Mucosa of stomach (tissue), 1 donor: ENCODE measurements around the gene SLC6A6.

Source experiments
- H3K27me3 ChIP-seq: one replicate; pipeline ENCODE4 v1.7.0; 2013; ENCODE audit warnings: mild to moderate bottlenecking, low read length; ENCODE audit not compliant: control insufficient read depth, insufficient read depth
- H3K36me3 ChIP-seq: one replicate; pipeline ENCODE4 v1.7.0; 2013; ENCODE audit warnings: low read length; ENCODE audit not compliant: control insufficient read depth, insufficient read depth
- H3K4me1 ChIP-seq: one replicate; pipeline ENCODE4 v1.7.0; 2013; ENCODE audit warnings: mild to moderate bottlenecking, low read length; ENCODE audit not compliant: control insufficient read depth, insufficient read depth
- H3K4me3 ChIP-seq: one replicate; pipeline ENCODE4 v1.7.0; 2013; ENCODE audit warnings: low read length
- H3K9ac ChIP-seq: one replicate; pipeline ENCODE4 v1.7.0; 2013; ENCODE audit warnings: mild to moderate bottlenecking, low read length, moderate library complexity
- H3K9me3 ChIP-seq: one replicate; pipeline ENCODE4 v1.7.0; 2013; ENCODE audit warnings: mild to moderate bottlenecking, low read length, moderate library complexity; ENCODE audit not compliant: control insufficient read depth
- donor health status: Pancreatic carcinoma.

Gene SLC6A6

GRCh38 chr3:14414846-14415464 lies 12.5 kb downstream of the SLC6A6 start:
- no peak overlapping the region for H3K4me3 ChIP-seq
- H3K36me3 ChIP-seq = no peaks in the 10 kb centered on the region

GRCh38 chr3:14415501-14415900 lies 13.1 kb downstream of the SLC6A6 start:
- Histone ChIP-seq H3K27me3 (no peaks in the 10 kb centered on the region), H3K36me3 (no peaks in the 10 kb centered on the region), H3K9me3 (no peaks in the 10 kb centered on the region), H3K4me3 (no peak overlapping the region), H3K9ac (no peak overlapping the region), H3K4me1 (peaks cover 46% of the 10 kb centered on the region)

More at GRCh38 chr3:14414846-14415464, 12.5 kb downstream of the SLC6A6 start:
- Histone ChIP-seq H3K27me3 (no peaks in the 10 kb centered on the region), H3K9ac (no peak overlapping the region), H3K4me1 (peaks cover 45% of the 10 kb centered on the region), H3K9me3 (no peaks in the 10 kb centered on the region)

GRCh38 chr3:14416453-14416852 lies 14.0 kb downstream of the SLC6A6 start:
- Histone ChIP-seq H3K9me3 (no peaks in the 10 kb centered on the region), H3K9ac (no peak overlapping the region), H3K36me3 (no peaks in the 10 kb centered on the region), H3K4me1 (peaks cover 38% of the 10 kb centered on the region), H3K4me3 (no peak overlapping the region), H3K27me3 (no peaks in the 10 kb centered on the region)

GRCh38 chr3:14418296-14419250 lies 16.2 kb downstream of the SLC6A6 start:
- Histone ChIP-seq H3K27me3 (no peaks in the 10 kb centered on the region), H3K9ac (no peak overlapping the region), H3K9me3 (no peaks in the 10 kb centered on the region), H3K4me1 (peaks cover 46% of the 10 kb centered on the region), H3K36me3 (no peaks in the 10 kb centered on the region), H3K4me3 (no peak overlapping the region)

GRCh38 chr3:14422016-14422963 lies 19.9 kb downstream of the SLC6A6 start:
- no peaks in the 10 kb centered on the region for H3K9me3 ChIP-seq
- peaks cover 67% of the 10 kb centered on the region for H3K4me1 ChIP-seq
- H3K27me3 ChIP-seq = no peaks in the 10 kb centered on the region
- no peaks in the 10 kb centered on the region for H3K36me3 ChIP-seq
- no peak overlapping the region for H3K4me3 ChIP-seq
- H3K9ac ChIP-seq = no peak overlapping the region

- Histone ChIP-seq H3K27me3 (no peaks in the 10 kb centered on the region), H3K4me1 (peaks cover 64% of the 10 kb centered on the region), H3K9ac (no peak overlapping the region), H3K36me3 (no peaks in the 10 kb centered on the region), H3K9me3 (no peaks in the 10 kb centered on the region), H3K4me3 (no peak overlapping the region)
These were observed 20.9 kb downstream of the SLC6A6 start for GRCh38 chr3:14423197-14423743.

GRCh38 chr3:14423963-14424362 lies 21.6 kb downstream of the SLC6A6 start:
- Histone ChIP-seq H3K9ac (no peak overlapping the region), H3K4me1 (peaks cover 63% of the 10 kb centered on the region), H3K27me3 (no peaks in the 10 kb centered on the region), H3K36me3 (no peaks in the 10 kb centered on the region), H3K9me3 (no peaks in the 10 kb centered on the region), H3K4me3 (no peak overlapping the region)

GRCh38 chr3:14424711-14425580 lies 22.5 kb downstream of the SLC6A6 start:
- no peak overlapping the region for H3K9ac ChIP-seq
- H3K27me3 ChIP-seq = no peaks in the 10 kb centered on the region
- no peaks in the 10 kb centered on the region for H3K9me3 ChIP-seq
- H3K36me3 ChIP-seq = no peaks in the 10 kb centered on the region
- no peak overlapping the region for H3K4me3 ChIP-seq
- peaks cover 64% of the 10 kb centered on the region for H3K4me1 ChIP-seq

- no peaks in the 10 kb centered on the region for H3K9me3 ChIP-seq
- H3K4me3 ChIP-seq = no peak overlapping the region
- no peaks in the 10 kb centered on the region for H3K36me3 ChIP-seq
- H3K9ac ChIP-seq = peak overlapping the region; percentile 14
- H3K4me1 ChIP-seq = peaks cover 61% of the 10 kb centered on the region
- no peaks in the 10 kb centered on the region for H3K27me3 ChIP-seq
These were observed 23.3 kb downstream of the SLC6A6 start for GRCh38 chr3:14425581-14426304.

- Histone ChIP-seq H3K27me3 (no peaks in the 10 kb centered on the region), H3K4me1 (peaks cover 66% of the 10 kb centered on the region), H3K36me3 (no peaks in the 10 kb centered on the region), H3K9me3 (no peaks in the 10 kb centered on the region), H3K9ac (no peak overlapping the region), H3K4me3 (no peak overlapping the region)
These were observed 23.9 kb downstream of the SLC6A6 start for GRCh38 chr3:14426305-14426620.
